Endometrial microvascular endothelial cells (primary cell): Measurements from ENCODE around the gene PZP. TPM values are rescaled to one million over a fixed set of nuclear protein-coding genes. Genes with fewer than 3 reads are reported as not detected.
"Not testable (repeated sequence)": the region's sequence is repeated elsewhere in the genome, so short reads cannot be mapped to it uniquely, and the experiment has no call there.

ENCODE experiments used
- in situ Hi-C: cut with HindIII; loops from 2 replicates; pipeline ENCODE4 v1.10.0; 2017; ENCODE audit warnings: low sequenced_read_pairs, low pct_unique_long_range_greater_than_20kb; ENCODE audit errors: inconsistent ontology term
- total RNA-seq: library from RNA; depleted of rRNA; stranded (reverse); fragments of >200 nt; gene quantifications from one replicate; pipeline ENCODE4 v1.2.3, GENCODE V29; 2015; ENCODE audit errors: inconsistent ontology term

Gene PZP
- total RNA-seq = not detected

DNA sequence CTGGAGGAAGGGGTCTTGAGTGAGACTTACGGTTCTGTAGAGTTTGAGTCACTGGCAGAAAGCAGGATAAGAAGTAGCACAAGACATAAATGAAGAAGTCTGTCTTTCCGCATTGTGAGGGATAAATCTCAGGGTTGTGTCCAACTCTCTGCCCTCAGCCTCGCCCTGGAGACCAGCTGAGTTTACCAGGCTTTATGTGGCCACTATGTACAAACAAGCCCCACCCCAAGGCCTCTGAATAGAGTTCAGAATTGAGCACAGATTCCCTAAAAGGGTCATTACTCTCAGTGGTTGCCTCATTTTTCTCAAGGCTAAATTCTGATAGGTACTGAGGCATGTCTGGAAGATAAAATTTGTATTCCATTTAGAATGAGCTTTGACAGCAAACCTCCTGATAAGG lies at the start of gene PZP:
TSS of gene PZP (minus strand) at position 167 of the 400 bp plus-strand sequence. CDS start at position 113, 54 bp downstream.
- in situ Hi-C loops = no loop called here

GRCh38 chr12:9256758-9257405 lies 48.7 kb upstream of the PZP start:
- in situ Hi-C loops = no loop called here

- in situ Hi-C loops = no loop called here
These were observed 48.1 kb upstream of the PZP start for GRCh38 chr12:9256341-9256740.

DNA sequence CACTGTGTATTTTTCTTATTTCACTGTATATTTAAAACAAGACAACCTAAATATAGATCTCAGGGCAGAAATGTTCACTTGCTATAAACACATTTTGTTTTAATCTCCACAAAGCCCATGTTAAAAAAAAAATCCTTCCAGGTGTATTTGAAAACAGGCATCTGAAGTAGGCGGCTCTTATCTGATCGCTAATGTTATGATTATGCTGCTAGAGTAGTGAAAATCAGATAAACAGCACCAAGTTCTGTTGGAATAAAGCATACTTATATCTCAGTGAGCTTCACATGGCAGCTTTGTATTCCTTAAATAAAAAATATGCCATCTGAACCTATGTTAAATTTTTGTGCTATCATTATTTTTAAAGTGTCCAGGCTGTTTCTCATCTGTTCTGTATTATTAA lies 47.6 kb upstream of the PZP start:
- in situ Hi-C loops = no loop called here

- in situ Hi-C loops = no loop called here
These were observed 45.3 kb upstream of the PZP start for GRCh38 chr12:9253464-9253863.

DNA sequence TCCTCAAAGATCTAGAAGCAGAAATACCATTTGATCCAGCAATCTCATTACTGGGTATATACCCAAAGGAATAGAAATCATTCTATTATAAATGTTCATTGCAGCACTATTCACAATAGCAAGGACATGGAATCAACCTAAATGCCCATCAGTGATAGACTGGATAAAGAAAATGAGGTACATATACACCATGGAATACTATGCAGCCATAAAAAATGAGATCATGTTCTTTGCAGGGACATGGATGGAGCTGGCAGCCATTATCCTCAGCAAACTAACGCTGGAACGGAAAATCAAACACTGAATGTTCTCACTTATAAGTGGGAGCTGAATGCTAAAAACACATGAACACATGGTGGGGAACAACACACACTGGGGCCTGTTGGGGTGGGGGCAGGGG lies 44.6 kb upstream of the PZP start:
- in situ Hi-C loops = not testable (repeated sequence)

GRCh38 chr12:9252256-9252655 lies 44.1 kb upstream of the PZP start:
- in situ Hi-C loops = no loop called here

DNA sequence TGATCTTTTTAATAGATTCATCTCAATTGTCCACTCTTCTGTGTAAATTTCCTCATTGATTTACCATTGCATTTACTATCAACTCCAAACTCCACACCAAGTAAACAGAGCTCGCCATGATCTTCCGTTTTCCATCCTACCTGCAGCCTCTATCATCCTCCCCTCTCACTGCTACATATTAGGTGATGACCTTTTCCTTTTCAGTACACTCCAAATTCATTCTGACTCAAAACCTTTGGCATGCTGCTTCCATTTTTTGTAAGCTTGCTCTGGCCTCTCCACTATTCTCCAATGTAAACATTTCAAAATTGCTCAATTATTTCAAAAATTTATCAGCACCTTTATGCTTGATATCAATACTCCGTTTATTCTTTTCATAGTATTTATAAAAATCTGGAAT lies 40.2 kb upstream of the PZP start:
- in situ Hi-C loops = no loop called here

DNA sequence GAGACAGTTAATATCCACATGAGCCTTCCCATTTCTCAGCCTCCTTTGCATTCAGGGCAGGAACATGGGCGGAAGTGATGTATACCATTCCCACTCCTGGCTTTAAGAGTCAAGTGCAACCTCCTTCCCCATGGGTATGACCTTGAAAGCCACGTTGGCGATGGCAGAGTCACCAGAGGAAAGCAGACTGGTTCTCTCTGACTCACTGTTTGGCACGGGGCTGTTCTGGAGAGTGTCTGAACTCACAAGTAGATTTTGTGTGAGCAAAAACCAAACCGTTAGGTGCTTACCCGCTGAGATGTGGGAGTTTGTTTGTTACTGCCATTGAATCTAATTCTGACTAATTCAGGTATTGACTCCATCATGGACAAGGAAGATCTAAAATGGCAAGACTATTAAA lies 36.7 kb upstream of the PZP start:
- in situ Hi-C loops = no loop called here

- in situ Hi-C loops = no loop called here
These were observed 35.9 kb upstream of the PZP start for GRCh38 chr12:9243999-9244649.

DNA sequence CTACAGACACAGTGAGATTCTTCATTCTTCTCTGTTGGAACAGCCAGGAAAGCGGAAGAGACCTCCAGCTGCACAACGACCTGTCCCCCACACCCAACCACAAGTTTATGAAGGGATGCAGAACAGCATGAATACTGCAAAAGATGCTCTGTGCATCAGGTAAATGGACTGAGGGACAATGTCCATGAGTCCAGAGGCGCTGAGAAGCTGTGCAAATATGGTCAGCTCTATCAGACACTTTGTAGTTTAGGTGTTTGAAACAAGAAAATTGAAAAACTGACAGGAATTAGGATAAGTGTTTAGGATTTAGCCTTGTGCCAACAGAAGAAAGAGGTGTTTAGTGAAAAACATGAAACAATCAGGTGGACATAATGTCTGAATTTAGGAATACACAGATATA lies 33.1 kb upstream of the PZP start:
- in situ Hi-C loops = no loop called here

- in situ Hi-C loops = no loop called here
These were observed 32.6 kb upstream of the PZP start for GRCh38 chr12:9240776-9241175.

GRCh38 chr12:9240004-9240635 lies 31.9 kb upstream of the PZP start:
- in situ Hi-C loops = not testable (repeated sequence)

- in situ Hi-C loops = no loop called here
These were observed 29.1 kb upstream of the PZP start for GRCh38 chr12:9237286-9237685.

DNA sequence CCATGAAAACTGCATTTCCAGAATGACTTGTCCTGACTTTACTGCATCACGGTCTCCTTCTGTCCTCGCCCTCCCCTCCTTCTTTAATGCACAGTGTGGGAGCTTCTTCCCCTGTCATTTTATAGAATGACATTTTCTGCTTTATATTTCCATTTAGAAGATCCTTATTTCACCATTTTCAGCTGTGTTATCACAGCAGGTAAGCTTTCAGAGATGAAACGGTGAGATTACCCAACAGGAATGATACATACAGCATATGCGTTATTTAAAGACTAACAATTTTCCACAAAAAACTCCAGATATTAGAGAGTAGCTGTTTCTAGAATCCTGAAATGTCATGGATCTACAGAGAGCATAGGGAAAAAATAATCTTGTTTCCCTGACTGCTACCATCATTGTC lies 27.3 kb upstream of the PZP start:
- in situ Hi-C loops = no loop called here

DNA sequence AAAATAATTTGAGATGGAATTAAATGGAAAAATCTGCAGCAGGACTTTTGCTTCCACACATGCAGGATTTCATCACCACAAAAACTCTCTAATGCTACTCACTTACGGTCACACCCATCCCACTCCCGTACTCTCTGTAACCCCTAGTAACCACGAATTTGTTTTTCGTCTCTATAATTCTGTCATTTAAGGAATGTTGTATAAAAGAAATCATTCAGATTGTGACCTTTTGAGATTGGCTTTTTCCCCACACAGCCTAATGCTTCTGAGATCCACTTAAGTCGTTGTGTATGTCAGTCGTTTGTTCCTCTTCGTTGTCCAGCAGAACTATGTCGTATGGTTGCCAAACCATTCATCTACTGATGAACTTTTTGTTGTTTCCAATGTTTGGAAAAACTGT lies 19.8 kb upstream of the PZP start:
- in situ Hi-C loops = no loop called here

DNA sequence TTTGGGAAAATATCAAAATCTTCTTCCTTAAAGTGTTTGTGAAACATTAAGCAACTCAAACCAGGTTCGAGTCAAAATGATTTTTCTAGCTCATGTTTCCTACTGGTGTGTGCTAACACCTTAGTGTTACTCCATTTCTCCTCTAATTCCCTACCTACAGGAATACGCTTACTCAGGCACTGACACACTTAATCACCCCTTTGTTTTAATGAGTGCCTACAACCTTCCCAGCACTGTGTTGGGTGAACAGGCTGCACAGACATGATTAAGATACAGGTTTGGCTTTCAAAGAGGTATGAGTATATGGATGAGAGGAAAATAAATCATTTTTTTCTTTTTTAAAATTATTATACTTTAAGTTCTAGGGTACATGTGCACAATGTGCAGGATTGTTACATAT lies 15.6 kb upstream of the PZP start:
- in situ Hi-C loops = no loop called here

DNA sequence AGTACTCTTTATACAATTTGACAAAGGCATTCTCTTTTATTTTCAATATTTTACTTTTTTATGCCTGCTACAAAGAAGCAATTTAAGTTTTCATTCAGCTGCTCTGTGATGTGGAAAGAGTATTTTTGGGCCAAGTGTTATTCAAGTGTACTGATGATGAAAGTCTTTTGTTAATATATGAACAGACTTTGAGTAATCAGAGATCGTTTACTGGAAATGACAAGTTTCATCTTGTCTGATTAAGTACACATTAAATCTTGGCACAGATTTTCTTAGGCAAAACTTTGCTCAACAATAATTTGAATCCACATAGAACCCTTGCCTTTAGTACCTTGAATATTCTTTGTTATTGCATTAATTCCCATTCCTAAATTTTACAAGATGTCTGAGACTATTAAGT lies 13.3 kb upstream of the PZP start:
- in situ Hi-C loops = no loop called here

GRCh38 chr12:9221011-9221410 lies 12.8 kb upstream of the PZP start:
- in situ Hi-C loops = not testable (repeated sequence)

DNA sequence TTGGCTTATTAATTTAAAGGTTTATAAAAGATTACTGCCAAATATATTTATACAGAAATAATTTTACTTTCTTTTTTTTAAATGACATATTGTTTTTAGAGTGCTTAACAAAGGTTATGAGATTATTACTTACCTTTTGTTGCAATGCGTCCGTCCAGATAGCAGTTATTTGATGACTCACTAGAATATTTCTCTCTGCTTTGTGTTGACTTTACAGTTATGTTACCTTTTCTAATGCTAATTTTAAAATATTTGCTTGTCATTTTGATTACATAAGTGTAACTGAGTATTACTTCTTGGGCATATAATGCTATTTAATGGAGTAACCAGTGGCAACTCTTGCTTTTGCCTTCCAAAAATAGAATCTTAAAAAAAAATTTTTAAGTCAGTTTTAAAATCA lies 6.3 kb upstream of the PZP start:
- in situ Hi-C loops = no loop called here
